Prostate gland (tissue), 2 donors: ENCODE measurements around the gene BAAT.

ENCODE experiments used
- CTCF ChIP-seq, 4 experiments: fragments of 200-600 bp in 2 of 4; fragments of 450-650 bp in 2 of 4; sonication (generic) in 2 of 4; IDR thresholded peaks; 1 replicate in 3 of 4; 2 replicates in 1 of 4; pipeline ENCODE4 v1.5.1; 2016 to 2019; ENCODE audit warnings: antibody characterized with exemption in 4 of 4, mild to moderate bottlenecking in 2 of 4, moderate library complexity in 2 of 4
- POLR2A ChIP-seq: fragments of 450-650 bp; IDR thresholded peaks from one replicate; pipeline ENCODE4 v1.6.1; 2016; ENCODE audit warnings: antibody characterized with exemption, mild to moderate bottlenecking
- POLR2AphosphoS5 ChIP-seq: sonication (generic); formaldehyde crosslinking; IDR thresholded peaks from one replicate; pipeline ENCODE4 v1.6.1; 2017; ENCODE audit warnings: antibody characterized with exemption

- TF ChIP-seq CTCF (IDR thresholded peaks at IDR 0.05) (no peak), POLR2AphosphoS5 (no peak), POLR2A (no peak)
These were observed 48.7 kb downstream of the BAAT start for GRCh38 chr9:101336091-101336490.
